Endothelial cell of coronary artery (primary cell): ENCODE measurements around the gene GCHFR. TPM values are rescaled to one million over a fixed set of nuclear protein-coding genes. Genes with fewer than 3 reads are reported as not detected.

Experiments
- total RNA-seq: library from RNA; depleted of rRNA; stranded (reverse); fragments of >200 nt; gene quantifications from 2 replicates; pipeline ENCODE4 v1.2.3, GENCODE V29; 2014

The GCHFR gene
- total RNA-seq: 6.4 and 7.8 TPM in 2 replicates

DNA sequence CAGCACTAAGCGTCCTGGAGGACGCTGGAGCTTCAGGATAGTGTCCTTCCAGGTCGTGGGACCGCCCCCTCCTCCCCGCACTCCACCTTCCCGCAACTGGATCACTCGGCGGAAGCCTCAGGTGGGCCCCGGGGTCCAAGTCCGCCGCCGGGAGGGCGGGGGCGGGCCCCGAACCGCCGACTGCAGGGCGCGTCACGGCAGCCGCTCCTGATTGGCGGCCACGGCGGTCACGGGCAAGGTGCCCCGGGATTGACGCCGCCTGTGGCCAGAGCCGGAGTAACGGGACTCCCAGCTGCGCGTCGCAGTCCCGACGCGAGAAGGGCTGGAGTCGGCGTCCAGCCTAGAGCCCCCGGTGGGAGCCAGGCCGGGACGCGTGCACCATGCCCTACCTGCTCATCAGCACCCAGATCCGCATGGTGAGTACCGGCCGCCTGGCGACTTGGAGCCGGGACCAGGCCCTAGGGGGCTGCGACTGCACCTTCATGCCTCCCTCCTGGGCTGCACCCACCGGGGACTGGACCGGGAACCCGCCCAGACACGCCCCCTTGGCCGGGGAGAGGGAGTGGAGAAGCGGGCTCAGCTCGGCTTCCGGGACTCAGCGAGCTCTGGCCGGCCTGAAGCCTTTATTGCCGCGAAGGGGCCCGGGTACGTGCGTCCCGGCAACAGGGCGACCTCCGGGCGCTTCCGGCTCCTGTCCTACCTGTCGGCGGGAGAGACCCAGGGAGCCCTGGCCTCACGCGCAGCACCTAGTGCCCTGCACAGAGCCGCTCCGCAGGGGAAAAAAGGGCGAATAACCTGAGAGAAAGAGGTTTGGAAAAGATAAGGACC, at the start of gene GCHFR:
Gene GCHFR, plus strand, starts transcription at position 268 of the 828 bp plus-strand sequence. Its CDS starts 113 bp downstream, at position 381.

DNA sequence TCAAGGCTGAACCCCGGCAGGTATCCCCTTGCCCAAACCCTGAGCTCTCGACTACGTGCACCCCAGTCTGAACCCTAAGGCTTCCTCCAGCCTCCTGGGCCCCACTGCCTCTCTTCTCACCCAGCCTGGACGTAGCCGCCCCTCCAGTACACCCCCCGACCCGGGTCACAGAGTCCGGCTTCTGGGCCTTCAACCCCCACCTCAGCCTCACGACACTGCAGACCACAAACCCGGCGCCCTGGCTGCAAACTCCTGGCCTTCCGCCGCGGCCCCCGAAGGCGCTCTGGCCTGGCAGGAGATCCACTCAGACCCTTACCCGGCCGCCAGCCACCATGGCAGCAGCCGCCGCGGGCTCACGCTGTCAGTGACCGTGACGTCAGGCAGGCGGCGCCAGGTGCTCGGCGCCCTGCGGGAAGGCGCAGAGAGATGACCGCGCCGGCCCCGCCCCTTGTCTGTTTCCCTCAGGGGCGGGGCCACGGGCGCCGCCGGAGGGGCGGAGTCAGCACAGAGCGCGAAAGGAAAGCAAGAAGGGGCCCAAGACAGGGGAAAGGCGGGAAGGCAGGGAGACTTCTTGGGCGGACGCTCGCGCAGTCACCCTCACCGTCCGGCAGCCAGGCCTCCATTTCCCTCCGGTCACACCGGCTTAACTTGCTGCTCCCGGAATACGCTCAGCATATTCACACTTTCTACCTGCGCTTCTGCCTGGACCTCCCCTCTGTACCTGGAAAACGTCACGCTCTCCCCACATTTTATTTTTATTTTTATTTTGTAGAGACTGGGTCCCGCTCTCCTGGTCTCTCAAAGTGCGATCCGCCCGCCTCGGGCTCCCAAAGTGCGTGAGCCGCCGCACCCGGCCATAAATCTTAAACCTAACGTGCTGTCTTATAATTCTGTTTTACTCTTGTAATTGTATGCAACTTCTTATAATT, 8.7 kb upstream of the GCHFR start, which contains the start of gene RMDN3:
Gene RMDN3, minus strand, starts transcription at position 372 of the 929 bp plus-strand sequence. CDS start 471 bp downstream, outside the sequence.

DNA sequence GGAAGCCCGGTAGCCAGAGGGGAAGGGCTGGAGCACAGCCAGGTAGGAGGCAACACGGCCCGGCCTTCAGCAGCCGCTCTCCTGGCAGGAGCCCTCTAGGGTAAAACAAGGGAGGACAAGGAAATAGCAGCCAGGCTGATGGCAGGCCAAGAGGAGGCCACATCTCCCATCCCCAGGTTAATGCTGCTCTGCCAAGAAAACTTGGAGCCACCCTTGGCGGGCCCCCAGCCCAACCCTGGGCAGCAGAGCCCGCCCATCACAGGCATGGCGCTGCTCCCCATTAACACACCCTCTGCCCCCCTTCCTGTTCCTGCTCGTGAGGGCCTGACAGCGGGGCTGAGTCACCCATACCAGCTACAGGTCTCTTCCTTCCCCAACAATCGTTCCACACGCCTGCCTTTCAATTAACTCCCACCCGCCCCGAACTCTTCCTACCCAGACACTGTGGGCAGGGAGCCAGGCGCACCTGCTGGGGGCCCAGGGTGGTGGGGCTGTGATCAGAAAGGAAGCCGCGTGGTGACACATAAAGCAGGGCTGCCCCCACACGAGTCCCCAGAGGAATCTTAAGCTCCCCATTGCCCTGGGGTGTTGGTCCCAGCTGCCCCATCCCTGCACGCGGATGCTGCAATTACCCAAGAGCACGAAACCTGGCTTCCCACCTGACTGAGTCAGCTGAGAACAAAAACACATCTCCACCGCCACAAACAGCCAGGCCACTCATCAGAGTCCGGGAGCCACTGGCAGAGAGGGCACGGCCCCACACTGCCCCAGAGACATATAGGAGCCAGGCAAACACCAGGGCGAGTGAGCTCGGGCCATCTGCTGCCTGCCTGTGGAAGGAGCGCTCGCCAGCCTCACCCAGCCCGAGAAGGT, 5.6 kb downstream of the GCHFR start, which contains the start of gene C15orf62:
Gene C15orf62, plus strand, starts transcription at position 707 of the 873 bp plus-strand sequence. CDS start 516 bp downstream, outside the sequence.

DNA sequence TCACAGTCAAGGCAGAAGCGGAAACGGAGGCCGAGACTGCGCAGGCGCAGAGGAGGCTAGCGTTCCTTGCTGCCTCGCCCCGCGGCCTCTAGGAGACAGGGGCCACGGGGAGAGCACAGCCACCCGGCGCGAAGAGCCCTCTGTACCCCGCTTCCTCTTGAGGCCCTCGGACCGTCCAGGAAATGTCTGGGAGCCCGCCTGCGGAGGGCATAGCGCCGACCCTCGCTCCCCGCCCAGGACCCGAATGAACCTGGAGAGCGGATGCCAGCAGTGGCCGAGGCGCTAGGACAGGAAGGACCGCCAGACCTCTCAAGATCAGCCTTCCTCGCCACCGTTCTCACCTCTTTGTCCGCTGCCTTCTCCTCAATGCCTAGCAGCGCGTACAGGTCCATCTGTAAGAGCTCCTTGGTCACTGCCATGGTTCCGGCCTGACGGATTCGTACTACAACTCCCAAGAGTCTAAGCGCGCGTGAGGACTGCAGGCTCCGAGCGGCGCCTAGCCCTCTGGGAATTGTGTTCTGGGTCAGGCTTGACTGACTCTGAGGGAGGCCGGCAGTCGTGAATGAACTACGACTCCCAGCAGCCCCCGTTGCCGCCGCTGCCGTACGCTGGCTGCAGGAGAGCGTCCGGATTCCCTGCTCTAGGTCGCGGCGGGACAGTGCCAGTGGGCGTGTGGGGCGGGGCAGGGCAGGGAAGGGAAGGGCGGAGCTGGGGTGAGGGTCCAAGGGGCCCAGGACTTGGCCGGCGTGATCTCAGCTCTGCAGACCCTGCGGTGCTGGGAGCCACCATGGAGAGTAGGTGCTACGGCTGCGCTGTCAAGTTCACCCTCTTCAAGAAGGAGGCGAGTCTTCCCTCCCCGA, 43.4 kb downstream of the GCHFR start, which contains the start of the genes DNAJC17 and ZFYVE19:
Gene DNAJC17, minus strand, starts transcription at position 446 of the 860 bp plus-strand sequence. Its CDS starts 27 bp downstream, at position 419.
Gene ZFYVE19, plus strand, starts transcription at position 62 of the 860 bp plus-strand sequence. Its CDS starts 501 bp downstream, at position 563.

Other genes with a start within 250 kb of the GCHFR start
- 15.3 and 20.9 TPM in 2 replicates for gene CCDC32, start 199.0 kb upstream of the GCHFR start, total RNA-seq
- 13.9 and 14.0 TPM in 2 replicates for gene RPUSD2, start 194.8 kb upstream of the GCHFR start, total RNA-seq
- 8.2 and 20.7 TPM in 2 replicates for gene KNL1, start 169.8 kb upstream of the GCHFR start, total RNA-seq
- 3.7 and 7.6 TPM in 2 replicates for gene RAD51, start 68.9 kb upstream of the GCHFR start, total RNA-seq
- gene RMDN3, start 8.8 kb upstream of the GCHFR start, total RNA-seq: 21.6 and 24.5 TPM in 2 replicates
- 0.63 and 0.66 TPM in 2 replicates for gene C15orf62, start 5.9 kb downstream of the GCHFR start, total RNA-seq
- gene ZFYVE19, start 43.0 kb downstream of the GCHFR start, total RNA-seq: 23.2 and 24.7 TPM in 2 replicates
- 29.6 and 45.4 TPM in 2 replicates for gene DNAJC17, start 43.4 kb downstream of the GCHFR start, total RNA-seq
- gene PPP1R14D, start 64.6 kb downstream of the GCHFR start, total RNA-seq: not detected in 2 replicates
- 0.45 and 0.56 TPM in 2 replicates for gene SPINT1, start 80.0 kb downstream of the GCHFR start, total RNA-seq
- under 0.01 and 0.09 TPM in 2 replicates for gene RHOV, start 110.2 kb downstream of the GCHFR start, total RNA-seq
- gene VPS18, start 130.4 kb downstream of the GCHFR start, total RNA-seq: 43.6 and 45.4 TPM in 2 replicates
- 33.8 and 103 TPM in 2 replicates for gene DLL4, start 165.3 kb downstream of the GCHFR start, total RNA-seq
- 2.7 and 11.2 TPM in 2 replicates for gene CHAC1, start 189.4 kb downstream of the GCHFR start, total RNA-seq